Right kidney (tissue), 9 donors: ENCODE data around the gene SF3B5.
"Not testable (repeated sequence)": the region's sequence is repeated elsewhere in the genome, so short reads cannot be mapped to it uniquely, and the experiment has no call there.

ENCODE experiments used
- DNase-seq: peaks from one replicate; pipeline ENCODE4 v3.0.0-alpha.2; 2016
- long read RNA-seq, 8 donors: transcript quantifications; one replicate each; lab custom pipeline, GENCODE V29; 2026

Gene SF3B5
- long read RNA-seq, donor 1, transcript SF3B5-201 (1 exons, 693 nt) = major isoform, 192 of 192 reads
- long read RNA-seq, donor 1, partial matches to known transcripts = 0 of 192 reads
- long read RNA-seq, donor 1, other reads (novel, unspliced or antisense) = 0 of 192 reads
- long read RNA-seq, donor 2, transcript SF3B5-201 (1 exons, 693 nt) = major isoform, 117 of 117 reads
- long read RNA-seq, donor 2, partial matches to known transcripts = 0 of 117 reads
- long read RNA-seq, donor 2, other reads (novel, unspliced or antisense) = 0 of 117 reads
- long read RNA-seq, donor 3, transcript SF3B5-201 (1 exons, 693 nt) = major isoform, 73 of 73 reads
- long read RNA-seq, donor 3, partial matches to known transcripts = 0 of 73 reads
- long read RNA-seq, donor 3, other reads (novel, unspliced or antisense) = 0 of 73 reads
- long read RNA-seq, donor 4, transcript SF3B5-201 (1 exons, 693 nt) = major isoform, 124 of 124 reads
- long read RNA-seq, donor 4, partial matches to known transcripts = 0 of 124 reads
- long read RNA-seq, donor 4, other reads (novel, unspliced or antisense) = 0 of 124 reads
- long read RNA-seq, donor 5, transcript SF3B5-201 (1 exons, 693 nt) = major isoform, 138 of 138 reads
- long read RNA-seq, donor 5, partial matches to known transcripts = 0 of 138 reads
- long read RNA-seq, donor 5, other reads (novel, unspliced or antisense) = 0 of 138 reads
- long read RNA-seq, donor 6, transcript SF3B5-201 (1 exons, 693 nt) = major isoform, 133 of 133 reads
- long read RNA-seq, donor 6, partial matches to known transcripts = 0 of 133 reads
- long read RNA-seq, donor 6, other reads (novel, unspliced or antisense) = 0 of 133 reads
- long read RNA-seq, donor 7, transcript SF3B5-201 (1 exons, 693 nt) = major isoform, 186 of 186 reads
- long read RNA-seq, donor 7, partial matches to known transcripts = 0 of 186 reads
- long read RNA-seq, donor 7, other reads (novel, unspliced or antisense) = 0 of 186 reads
- long read RNA-seq, donor 8, transcript SF3B5-201 (1 exons, 693 nt) = major isoform, 129 of 129 reads
- long read RNA-seq, donor 8, partial matches to known transcripts = 0 of 129 reads
- long read RNA-seq, donor 8, other reads (novel, unspliced or antisense) = 0 of 129 reads

DNA sequence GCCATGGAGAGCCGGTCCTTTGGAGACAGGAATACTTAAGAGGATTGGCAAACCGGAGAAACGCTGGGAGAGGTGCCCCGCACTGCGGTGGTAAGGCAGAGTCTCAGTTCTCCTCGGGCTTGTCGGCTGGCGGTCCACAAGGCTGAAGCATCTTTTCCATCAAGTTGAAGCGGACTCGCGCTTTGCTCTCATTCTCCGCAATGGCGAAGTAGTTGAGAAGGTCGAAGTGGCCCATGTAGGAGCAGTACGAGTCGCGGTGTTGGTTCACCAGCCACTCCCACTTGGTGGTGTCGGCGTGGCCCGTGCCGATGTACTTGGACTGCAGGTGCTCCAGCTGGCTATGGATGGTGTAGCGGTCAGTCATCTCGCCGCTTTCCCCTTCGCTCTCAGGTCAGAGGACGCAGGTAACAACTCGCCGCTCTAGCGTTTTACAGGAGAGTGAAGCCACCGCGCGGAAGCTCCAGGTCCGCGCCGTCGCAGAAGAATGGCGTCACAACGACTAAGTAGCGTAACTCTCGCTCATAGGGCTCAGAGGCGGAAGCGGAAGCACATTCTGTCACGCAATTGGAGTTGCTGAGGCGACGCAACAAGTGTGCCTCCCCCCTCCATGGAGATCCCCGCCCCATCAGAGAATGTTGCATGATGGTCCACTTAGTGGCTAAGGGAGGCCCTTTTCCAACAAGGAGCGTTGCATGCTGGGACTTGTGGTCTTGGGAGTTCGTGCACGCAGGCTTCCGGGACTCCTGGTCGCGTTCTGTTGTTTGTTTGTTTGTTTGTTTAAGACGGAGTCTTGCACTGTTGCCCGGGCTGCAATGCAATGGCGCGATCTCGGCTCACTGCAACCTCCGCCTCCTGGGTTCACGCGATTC, at the start of gene SF3B5:
Gene SF3B5, minus strand, starts transcription at position 440 of the 869 bp plus-strand sequence. Its CDS starts 76 bp downstream, at position 364.
- DNase-seq = peak; percentile 88

DNA sequence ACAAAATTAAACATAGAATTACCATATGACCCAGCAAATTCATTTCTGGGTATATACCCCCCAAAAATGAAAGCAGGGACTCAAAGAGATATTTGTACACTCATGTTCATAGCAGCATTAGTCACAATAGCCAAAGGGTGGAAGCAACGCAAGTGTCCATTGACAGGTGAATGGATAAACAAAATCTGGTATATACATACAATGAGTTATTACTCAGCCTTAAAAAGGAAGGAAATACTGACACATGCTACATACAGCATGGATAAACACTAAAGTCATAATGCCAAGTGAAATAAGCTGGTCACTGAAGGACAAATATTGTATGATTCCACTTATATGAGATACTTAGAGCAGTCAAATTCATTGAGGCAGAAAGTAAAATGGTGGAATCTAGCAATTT, 49.6 kb upstream of the SF3B5 start:
- DNase-seq = no peak

DNA sequence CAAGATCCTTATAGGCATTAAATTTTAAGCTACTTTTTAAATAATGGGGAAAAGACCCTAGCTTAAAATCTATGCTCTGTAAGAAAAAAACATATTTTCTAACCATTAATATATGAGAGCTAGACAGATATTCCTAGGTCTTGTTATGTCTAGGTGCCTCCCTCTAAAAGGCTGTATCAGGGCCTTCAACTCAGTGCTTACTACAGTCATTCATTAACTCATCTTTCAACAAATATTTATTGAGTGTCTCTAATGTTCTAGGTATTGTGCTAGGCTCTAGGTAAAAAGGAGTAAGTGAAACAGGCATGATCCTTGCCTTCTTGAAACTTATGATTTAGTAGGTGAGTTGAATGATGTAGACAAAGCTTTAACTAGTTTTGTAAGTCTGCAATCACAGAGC, 48.5 kb upstream of the SF3B5 start:
- no peak for DNase-seq

DNA sequence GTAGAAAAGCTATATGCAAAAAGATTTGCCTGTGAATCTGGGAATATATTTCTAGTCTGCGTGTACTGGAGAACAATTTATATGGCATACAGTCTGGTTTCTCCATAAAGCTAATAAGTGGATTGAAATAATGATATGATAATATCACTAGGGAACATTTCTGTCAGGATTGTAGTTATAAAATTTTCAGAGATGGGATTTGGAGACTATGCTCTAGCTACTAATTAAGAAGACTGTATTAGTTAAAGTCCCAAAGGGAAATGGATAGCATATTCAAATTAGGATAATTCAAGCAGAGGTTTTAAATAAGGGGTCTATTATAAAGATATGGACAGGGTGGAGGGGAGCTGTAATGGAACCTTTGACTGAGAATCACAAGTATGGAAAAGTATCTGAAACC, 47.7 kb upstream of the SF3B5 start:
- no peak for DNase-seq

DNA sequence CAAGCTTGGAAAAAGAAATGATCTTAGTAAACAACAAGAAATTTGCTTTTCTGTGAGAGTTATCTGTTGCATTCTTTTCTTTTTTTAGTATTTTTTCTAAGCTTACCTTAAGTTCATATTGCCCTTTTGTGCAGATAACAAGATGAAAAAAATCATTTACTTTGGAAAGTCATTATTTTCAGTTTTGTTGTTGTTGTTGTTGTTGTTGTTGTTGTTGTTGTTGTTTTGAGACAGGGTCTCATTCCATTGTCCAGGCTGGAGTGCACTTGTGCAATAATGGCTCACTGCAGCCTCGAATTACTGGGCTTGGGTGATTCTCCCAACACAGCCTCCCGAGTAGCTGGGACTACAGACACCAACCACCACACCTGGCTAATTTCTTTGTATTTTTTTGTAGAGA, 46.1 kb upstream of the SF3B5 start:
- DNase-seq = no peak

DNA sequence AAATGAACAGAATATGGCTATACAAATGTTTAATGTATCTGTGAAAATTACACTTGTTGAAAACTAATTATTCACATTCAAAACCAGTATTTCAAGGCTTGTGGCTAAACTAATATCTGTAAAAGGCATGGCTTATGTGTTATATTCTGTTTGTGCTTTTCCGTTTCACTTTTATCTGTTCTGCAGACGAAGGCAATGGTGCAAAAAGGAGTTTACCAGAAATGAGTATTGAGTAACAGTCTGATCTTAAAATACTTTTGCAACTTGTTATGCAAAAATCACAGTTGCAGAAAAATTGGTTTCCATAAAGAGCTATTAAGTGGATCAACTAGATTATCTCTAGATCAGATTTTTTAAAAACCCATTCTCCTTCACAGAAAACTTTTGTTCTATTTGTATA, 45.5 kb upstream of the SF3B5 start:
- no peak for DNase-seq

DNA sequence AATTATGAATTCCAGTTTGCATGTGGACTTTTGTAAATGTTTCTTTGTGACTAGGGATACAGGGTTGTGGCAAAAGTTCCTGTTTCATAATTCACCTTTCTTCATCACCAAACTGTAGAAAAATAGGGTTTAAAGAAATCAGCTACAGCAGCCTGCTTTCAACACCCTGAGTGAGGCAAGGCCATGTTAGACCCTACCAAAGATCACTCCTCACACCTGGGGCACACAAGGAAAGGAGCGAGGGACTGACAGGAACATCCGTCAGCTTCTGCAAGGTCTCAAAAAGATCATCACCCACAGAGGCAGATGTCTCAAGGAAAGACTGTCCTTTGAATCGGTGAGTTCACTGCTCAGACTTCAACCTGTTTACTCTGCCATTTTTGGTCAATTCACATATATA, 44.4 kb upstream of the SF3B5 start:
- no peak for DNase-seq

DNA sequence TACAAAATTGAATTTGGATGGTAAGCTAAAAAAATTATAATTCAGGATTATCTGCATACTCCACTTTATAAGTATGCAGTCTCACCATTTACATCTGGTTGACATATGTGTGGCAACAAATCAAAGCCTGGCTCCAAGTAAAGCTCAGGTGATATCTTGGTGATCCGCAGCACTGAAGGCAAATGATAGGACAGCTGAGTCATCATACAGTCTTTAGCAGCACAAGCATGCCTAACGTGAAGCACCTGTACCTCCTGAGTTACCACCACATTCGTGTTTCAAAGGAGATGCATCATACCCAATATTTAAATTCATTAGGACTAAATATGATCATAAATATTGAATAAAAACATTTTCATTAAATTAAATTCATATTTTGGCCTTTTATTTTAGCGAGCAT, 43.2 kb upstream of the SF3B5 start:
- no peak for DNase-seq

DNA sequence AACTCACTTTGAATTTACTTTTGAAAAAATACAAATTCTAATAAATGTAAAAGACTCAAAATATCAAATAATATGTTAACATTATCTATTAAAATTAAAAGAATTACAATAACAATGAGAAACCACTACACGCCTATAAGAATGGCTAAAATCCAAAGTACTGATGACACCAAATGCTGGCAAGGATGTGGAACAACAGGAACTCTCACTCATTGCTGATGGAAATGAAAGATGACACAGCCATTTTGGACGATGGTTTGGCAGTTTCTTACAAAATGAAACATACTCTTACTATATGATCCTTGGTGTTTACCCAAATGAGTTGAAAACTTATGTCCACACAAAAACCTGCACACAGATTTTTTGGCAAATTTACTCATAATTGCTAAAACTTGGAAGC, 39.4 kb upstream of the SF3B5 start:
- no peak for DNase-seq

DNA sequence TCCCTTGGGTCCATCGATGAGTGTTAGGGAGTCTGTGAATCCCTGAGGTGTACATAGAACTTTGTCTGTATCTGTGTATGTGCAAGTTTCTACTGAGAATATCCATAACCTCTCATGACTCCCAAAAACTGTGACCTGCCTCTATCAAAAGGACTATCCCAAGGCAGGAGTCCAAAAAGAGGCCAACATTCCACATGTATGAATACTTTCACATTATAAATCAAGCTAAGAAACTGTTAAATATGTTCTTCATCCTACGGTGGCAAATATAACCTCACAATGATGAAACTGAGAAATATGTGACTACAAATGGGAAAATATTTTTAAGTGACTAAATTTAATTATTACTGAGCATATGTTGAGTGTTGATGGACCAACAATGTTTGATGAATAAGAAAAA, 38.8 kb upstream of the SF3B5 start:
- DNase-seq = no peak

DNA sequence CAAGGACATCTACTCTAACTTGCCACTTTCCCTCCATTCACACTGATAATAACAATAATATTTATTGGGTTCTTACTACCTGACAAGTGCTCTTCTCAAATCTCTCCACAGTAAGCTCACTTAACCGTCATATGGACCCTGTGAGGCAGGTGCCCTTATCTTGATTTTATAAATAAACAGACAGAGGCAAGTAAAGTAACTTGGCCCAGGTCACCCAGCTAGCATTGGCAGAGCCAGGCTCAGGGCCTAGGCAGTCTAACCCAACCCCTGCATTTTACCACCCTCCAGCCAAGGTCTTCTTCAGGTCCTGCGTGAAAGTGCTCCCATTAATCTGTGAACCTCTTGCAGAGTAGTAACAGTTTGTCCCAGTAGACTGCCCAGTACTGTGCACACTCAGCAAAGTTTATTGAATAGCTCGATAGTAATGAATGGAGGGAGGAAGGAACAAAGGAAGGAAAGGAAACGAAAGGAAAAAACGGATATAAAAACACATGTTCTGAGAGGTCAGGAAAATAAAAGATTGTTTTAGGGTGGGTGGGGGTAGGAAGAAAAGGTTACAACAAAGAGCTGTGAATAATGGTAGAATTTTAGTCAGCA, 38.0 kb upstream of the SF3B5 start:
- DNase-seq = no peak

DNA sequence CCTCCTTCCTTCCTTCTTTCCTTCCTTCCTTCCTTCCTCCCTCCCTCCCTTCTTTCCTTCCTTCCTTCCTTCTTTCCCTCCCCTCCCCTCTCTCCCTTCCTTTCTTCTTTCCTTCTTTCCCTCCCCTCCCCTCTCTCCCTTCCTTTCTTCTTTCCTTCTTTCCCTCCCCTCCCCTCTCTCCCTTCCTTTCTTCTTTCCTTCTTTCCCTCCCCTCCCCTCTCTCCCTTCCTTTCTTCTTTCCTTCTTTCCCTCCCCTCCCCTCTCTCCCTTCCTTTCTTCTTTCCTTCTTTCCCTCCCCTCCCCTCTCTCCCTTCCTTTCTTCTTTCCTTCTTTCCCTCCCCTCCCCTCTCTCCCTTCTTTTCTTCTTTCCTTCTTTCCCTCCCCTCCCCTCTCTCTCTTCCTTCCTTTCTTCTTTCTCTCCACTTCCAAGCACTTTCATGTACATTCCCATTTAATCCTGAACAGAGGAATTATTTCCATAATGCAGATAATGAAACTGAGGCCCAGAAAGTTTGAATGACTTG, 36.9 kb upstream of the SF3B5 start:
- not testable (repeated sequence) for DNase-seq

DNA sequence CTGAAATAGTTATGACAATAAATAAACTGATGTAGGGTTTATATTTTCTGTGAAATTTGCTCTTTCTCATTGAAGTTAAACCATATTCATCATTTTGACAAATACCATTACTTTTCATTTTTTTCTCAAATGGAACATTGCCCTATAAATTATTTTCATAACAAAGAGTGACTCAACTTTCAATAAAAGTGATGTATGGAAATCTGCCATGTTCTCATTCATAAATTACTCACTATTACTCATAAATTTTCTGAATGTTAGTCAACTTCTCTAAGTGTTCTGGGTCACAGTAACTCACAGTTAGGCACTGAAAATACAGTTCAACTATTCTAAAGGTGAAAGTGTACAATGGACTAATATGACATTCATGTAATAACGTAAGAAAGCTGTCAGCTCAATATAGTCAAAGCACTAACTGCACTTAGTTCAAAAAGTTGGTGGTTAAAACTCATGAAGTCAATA, 35.9 kb upstream of the SF3B5 start:
- DNase-seq = no peak

DNA sequence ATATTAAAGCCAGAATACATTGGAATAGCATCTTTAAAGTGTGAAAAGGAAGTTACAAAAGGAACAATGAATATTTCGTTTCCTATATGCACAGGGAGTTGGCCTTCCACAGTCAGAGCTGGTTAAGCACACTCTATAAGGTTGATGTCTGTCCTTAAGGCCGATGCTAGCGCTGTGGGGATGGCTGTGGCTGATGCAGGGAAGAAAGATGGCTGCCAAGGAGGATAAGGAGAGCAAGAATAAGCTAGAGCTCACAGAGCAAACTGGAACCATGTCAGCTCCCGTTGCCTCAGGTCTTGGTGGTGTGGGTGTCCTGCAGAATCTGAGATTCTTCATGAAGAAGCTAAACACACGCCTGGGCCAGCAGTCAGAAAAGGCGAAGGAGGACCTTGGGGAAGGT, 34.1 kb upstream of the SF3B5 start:
- no peak for DNase-seq

DNA sequence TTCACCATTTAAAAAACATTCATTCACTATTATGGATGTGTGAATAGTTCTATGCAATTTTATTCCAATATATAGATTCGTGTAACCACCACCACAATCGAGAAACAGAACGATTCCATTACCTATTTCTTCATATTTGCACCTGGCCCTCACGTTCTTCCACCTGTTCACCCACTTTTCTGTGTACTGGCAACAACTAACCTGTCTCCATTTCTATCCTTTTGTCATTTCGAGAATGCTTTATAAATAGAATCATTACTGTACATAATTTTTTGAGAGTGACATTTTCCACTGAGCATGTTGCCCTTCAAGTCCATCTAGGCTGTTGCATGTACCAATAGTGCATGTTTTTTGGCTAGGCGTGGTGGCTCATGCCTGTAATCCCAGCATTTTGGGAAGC, 31.7 kb upstream of the SF3B5 start:
- no peak for DNase-seq

DNA sequence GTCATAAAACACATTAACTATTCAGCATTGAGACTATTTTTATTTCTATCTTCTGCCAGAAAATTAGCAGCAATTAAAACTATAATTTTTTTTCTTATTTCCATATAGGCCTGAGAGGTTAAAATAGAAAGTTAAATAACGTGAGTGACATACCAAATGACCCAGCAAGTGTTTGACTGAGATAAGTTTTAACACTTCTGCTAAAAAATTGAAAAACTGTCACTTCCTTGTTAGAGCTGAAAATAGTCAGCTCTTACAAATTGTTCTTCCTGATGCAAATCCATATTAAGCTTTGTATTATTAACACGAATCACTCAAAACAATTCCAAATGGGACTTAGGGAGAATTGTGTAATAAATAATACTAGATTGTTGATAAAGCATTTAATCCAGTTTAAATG, 28.5 kb upstream of the SF3B5 start:
- DNase-seq = no peak

DNA sequence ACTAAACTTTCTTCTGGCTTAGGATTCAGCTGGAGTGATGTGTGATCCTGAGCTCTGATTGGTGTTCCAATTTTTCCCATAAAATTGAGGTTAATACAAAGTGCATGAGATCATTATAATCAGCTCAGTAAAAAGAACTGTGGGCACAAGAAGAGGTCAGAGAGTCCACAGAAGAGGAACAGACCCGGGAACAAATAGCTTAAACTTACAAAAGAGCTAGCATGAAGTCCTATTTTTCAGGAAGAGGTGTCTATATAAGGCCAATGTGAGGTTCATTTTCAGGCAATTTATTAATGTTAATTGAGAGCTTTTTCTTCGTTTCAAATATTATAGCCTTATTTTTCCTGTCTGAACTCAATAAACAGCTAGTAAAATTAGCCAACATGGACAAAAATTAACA, 28.0 kb upstream of the SF3B5 start:
- no peak for DNase-seq

DNA sequence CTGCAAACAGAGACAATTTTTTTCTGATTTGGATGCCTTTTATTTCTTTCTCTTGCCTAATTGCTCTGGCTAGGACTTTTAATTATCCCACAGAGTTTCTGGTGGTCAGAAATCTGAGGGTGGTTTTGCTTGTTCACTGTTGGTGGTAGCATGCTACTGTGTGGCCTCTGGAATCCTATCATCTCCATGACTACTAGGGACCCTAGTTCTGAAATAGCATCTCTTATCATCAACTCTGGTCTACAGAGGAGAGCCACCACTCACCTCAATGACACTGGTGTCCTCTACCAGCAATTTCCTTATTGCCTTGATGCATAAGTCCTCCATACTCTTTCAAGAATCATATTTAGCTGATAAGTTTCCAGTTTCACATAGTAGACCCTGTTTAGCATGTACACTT, 27.5 kb upstream of the SF3B5 start:
- DNase-seq = no peak

DNA sequence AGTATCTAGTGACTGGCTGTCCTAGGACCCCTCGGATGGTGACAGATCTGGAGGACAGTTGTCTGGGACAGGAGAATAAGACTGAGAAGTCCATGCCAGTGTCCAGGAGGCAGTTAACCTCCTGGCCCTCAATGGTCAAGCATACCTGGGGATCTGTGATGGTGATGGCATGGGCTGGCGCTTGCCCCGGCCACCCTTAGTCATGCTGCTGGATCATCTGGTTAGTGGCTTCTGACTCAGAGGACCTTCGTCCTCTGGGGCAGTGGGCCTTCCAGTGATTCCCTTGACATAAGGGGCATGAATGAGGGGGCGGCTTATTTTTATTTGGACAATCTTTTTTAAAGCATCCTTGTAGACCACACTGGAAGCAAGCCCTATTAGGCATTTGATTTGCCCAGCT, 24.0 kb upstream of the SF3B5 start:
- no peak for DNase-seq

DNA sequence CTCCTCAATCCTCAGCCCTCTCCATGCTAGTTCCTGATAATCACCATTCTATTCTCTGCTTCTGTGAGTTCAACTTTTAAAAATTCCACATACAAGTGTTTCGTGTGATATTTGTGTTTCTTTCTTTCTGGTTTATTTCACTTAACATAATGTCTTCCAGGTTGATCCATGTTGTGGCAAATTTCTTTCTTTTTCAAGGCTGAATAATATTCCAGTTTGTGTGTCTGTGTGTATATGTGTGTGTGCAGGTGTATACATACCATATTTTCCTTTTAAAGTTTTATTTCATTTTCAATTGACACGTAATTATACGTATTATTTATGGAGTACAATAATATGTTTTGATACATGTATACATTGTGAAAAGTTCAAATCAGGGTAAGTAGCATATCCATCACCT, 19.8 kb upstream of the SF3B5 start:
- DNase-seq = no peak

DNA sequence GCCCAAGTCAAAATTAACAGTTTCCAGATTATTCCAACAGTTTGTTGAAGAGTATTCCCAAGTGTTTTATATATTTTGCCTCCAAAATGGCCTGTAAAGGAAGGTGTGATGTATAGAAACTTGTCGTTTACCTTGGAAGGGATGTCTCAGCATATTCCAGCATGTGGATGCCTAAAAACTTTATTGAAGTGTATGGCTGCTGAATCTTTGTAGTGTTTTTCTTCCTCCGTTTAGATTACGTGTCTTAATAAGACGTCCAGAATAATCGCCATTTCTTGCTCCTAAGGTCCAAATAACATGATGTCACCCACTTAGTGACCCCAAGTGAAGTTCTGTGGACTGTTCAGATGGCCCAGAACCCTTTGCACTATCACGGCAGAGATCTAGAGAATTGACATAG, 18.0 kb upstream of the SF3B5 start:
- no peak for DNase-seq
